K562 (cell line): ENCODE results near the gene TMEM63A. TPM values are rescaled to one million over a fixed set of nuclear protein-coding genes. Genes with fewer than 3 reads are reported as not detected.

Source experiments
- CHD7 ChIP-seq: fragments of 200-600 bp; sonication (generic); IDR thresholded peaks from one replicate; pipeline ENCODE4 v1.6.1; 2012; ENCODE audit warnings: mild to moderate bottlenecking, low read depth, low read length, inconsistent platforms
- CXXC5 ChIP-seq: fragments of 250-450 bp; sonication (Bioruptor Pico); IDR thresholded peaks from 2 replicates; pipeline ENCODE4 v1.8.0; 2022; ENCODE audit warnings: inconsistent platforms, mild to moderate bottlenecking, moderate library complexity
- polyA plus RNA-seq, 8 experiments: library from polyadenylated mRNA; depleted of rRNA in 4 of 8; stranded (reverse) in 5 of 8; unstranded in 3 of 8; fragments of >200 nt; fragmentation: Nextera tagmentation in 2 of 8; fragmentation: Illumina TruSeq in 1 of 8; extraction: Ambion mirVana in 2 of 8; extraction: Trizol in 1 of 8; gene quantifications; 2 replicates each; pipeline versions ENCODE4 v1.2.1 to v1.2.3, GENCODE V29; 2011 to 2014; ENCODE audit warnings: inconsistent platforms in 1 of 8, missing spikeins in 1 of 8
- total RNA-seq, 7 experiments: library from RNA; depleted of rRNA in 6 of 7; stranded (reverse); fragments of >200 nt in 6 of 7; fragmentation: Illumina TruSeq in 2 of 7; extraction: Trizol in 2 of 7; gene quantifications; 2 replicates each; pipeline versions ENCODE4 v1.2.1 to v1.2.3, GENCODE V29; 2011 to 2021; ENCODE audit warnings: low replicate concordance in 1 of 7

The TMEM63A gene
- total and polyA plus RNA-seq, 9 of the 15 experiments (the other 6 are each of a cell fraction or from before 2014, with no cell fraction given): 2.0 to 54.6 (median 17.5) TPM

GRCh38 chr1:225857256-225857655 lies 24.9 kb downstream of the TMEM63A start (continued):
- no peak for TF ChIP-seq CHD7
- no peak for TF ChIP-seq CXXC5 (CRISPR knock-in tag)
- TF ChIP-seq, all 486 proteins: peak for 0
